ENCODE results near the gene UNC13C. TPM values are rescaled to one million over a fixed set of nuclear protein-coding genes. Genes with fewer than 3 reads are reported as not detected.

Gene UNC13C
- total RNA-seq, 1 donor from 2014 or later = 0.21 TPM

GRCh38 chr15:53962646-53963561 lies 15.3 kb upstream of the UNC13C start:
- no peaks in the 10 kb centered on the region for H3K36me3 ChIP-seq (ENCODE audit: control insufficient read depth, insufficient read depth, low read length)
- peak; percentile 68 for TF ChIP-seq CTCF (IDR thresholded peaks at IDR 0.05; ENCODE audit: insufficient read depth, low read length, poor library complexity, severe bottlenecking)
- H3K27me3 ChIP-seq (ENCODE audit: control insufficient read depth, insufficient read depth, low read length) = no peaks in the 10 kb centered on the region
- H3K4me3 ChIP-seq (ENCODE audit: low read depth, low read length) = no peak overlapping the region
- DNase-seq (ENCODE audit: low read depth) = no peak

- Histone ChIP-seq H3K36me3 (ENCODE audit: control insufficient read depth, insufficient read depth, low read length) (no peaks in the 10 kb centered on the region), H3K27me3 (ENCODE audit: control insufficient read depth, insufficient read depth, low read length) (no peaks in the 10 kb centered on the region), H3K4me3 (ENCODE audit: low read depth, low read length) (no peak overlapping the region)
- no peak for TF ChIP-seq CTCF (IDR thresholded peaks at IDR 0.05; ENCODE audit: insufficient read depth, low read length, poor library complexity, severe bottlenecking)
- no peak for DNase-seq (ENCODE audit: low read depth)
These were observed 14.4 kb upstream of the UNC13C start for GRCh38 chr15:53963801-53964200.

GRCh38 chr15:53974121-53974520 lies 4.1 kb upstream of the UNC13C start:
- TF ChIP-seq CTCF (IDR thresholded peaks at IDR 0.05; ENCODE audit: insufficient read depth, low read length, poor library complexity, severe bottlenecking) = no peak
- no peak for DNase-seq (ENCODE audit: low read depth)
- Histone ChIP-seq H3K27me3 (ENCODE audit: control insufficient read depth, insufficient read depth, low read length) (no peaks in the 10 kb centered on the region), H3K36me3 (ENCODE audit: control insufficient read depth, insufficient read depth, low read length) (no peaks in the 10 kb centered on the region), H3K4me3 (ENCODE audit: low read depth, low read length) (no peak overlapping the region)

GRCh38 chr15:53974813-53975212 lies 3.4 kb upstream of the UNC13C start:
- TF ChIP-seq CTCF (IDR thresholded peaks at IDR 0.05; ENCODE audit: insufficient read depth, low read length, poor library complexity, severe bottlenecking) = no peak
- Histone ChIP-seq H3K27me3 (ENCODE audit: control insufficient read depth, insufficient read depth, low read length) (no peaks in the 10 kb centered on the region), H3K36me3 (ENCODE audit: control insufficient read depth, insufficient read depth, low read length) (no peaks in the 10 kb centered on the region), H3K4me3 (ENCODE audit: low read depth, low read length) (no peak overlapping the region)
- no peak for DNase-seq (ENCODE audit: low read depth)

GRCh38 chr15:53976844-53977392 lies 1.3 kb upstream of the UNC13C start:
- DNase-seq (ENCODE audit: low read depth) = peak; percentile 25
- no peaks in the 10 kb centered on the region for H3K36me3 ChIP-seq (ENCODE audit: control insufficient read depth, insufficient read depth, low read length)
- H3K27me3 ChIP-seq (ENCODE audit: control insufficient read depth, insufficient read depth, low read length) = no peaks in the 10 kb centered on the region
- H3K4me3 ChIP-seq (ENCODE audit: low read depth, low read length) = no peak overlapping the region
- TF ChIP-seq CTCF (IDR thresholded peaks at IDR 0.05; ENCODE audit: insufficient read depth, low read length, poor library complexity, severe bottlenecking) = peak; percentile 73
